Dermis blood vessel endothelial cell (primary cell): Measurements from ENCODE around the gene RBM22. TPM values are rescaled to one million over a fixed set of nuclear protein-coding genes. Genes with fewer than 3 reads are reported as not detected.

ENCODE experiments used
- DNase-seq: peaks from one replicate; pipeline ENCODE4 v3.0.0; 2010
- total RNA-seq: library from RNA; depleted of rRNA; stranded (reverse); fragments of >200 nt; gene quantifications from 2 replicates; pipeline ENCODE4 v1.2.3, GENCODE V29; 2014

The RBM22 gene
- total RNA-seq, 1 donor from 2014 or later, result 31.3 TPM

DNA sequence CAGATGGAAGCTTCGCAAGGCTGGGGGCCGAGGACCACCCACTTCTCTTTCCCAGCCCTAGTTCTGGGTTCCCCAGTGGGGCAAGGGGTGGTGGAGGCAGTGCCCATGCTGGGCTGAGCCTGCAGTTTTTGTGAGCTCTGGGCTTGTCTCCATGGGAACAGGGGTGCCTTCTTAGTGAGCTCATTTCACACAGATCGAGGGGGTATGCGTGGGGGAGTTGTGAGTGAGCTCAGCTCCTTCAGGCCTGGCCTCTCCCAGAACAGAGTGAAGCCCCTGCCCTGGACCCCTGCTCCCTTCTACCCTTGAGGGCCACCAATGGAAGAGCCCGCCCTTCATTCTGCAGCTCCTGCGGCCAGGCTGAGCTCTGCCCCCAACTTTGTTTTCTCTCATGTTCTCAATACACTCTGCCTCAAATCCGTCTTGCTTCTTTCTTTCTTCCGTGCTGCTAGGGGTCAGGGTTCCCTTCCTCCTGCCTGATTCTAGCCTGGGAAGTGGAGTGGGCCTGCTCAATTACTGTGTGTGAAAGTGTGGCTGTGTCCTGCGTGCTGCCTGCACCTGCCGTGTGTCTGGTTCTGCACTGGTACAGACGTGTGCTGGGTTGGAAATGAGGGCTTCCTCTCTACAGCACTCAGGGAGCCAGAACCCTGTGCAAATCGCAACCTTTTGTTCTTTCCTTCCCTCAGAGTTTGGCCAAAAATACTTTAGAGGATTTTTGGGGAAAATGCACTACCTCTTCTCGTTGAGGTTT is 48.8 kb downstream of the RBM22 start:
- DNase-seq, result no peak

DNA sequence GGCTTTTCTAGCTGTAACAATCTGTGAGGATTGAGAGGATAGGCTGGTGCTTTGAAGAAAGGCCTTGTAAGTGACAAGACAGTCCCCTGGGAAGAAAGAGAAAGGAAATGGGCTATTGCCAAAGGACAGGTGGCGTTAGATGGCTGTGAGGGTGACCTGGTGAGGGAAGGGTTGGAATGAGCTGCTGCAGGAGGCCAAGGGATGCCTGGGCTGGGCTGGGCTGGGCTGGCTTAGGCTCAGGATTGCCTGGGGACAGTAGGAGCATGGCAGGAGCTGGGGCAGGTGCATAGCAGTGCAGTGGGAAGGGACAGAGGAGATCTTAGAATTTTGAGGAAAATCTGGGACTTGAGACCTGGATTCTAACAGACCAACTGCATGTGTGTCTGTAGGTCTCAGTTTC is 49.5 kb downstream of the RBM22 start:
- no peak for DNase-seq

DNA sequence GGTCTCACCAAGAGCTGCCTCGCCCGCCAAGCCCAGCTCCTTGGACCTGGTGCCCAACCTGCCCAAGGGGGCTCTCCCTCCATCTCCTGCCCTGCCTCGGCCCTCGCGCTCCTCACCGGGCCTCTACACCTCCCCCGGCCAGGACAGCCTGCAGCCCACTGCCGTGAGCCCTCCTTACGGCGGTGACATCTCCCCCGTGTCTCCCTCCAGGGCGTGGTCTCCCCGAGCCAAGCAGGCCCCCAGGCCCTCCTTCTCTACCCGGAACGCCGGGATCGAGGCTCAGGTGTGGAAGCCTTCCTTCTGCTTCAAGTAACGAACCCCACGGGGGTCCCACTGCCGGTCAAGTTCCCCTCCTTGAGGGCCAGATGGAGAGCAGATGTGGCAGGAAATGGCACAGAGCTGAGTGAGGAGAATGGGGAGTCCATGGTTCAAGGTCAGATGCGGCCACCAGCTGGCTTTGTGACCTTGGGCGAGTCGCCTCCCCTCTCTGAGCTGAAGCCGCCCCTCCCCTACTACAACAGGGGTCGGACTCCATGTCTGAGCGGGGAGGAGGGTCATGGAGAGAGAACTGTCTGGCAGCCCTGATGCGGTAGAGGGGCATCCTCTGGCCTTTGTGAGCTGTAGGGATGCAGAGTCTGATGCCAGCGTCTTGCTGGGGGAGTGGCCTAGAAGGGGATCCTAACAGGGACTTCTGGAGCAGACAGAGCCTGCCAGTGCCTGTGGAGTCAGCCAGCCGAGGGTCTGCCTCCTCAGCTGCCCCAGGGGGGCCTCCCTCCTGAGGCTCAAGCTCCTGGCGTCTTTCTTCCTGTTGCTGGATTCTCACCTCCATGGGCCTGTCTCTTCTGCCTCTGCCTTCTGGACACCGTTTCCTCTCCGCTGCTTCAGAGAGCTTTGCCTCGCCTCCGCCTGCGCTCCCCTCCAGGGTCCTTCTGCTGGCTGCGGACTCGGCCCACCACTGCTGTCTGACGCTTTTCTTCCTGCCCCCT is 50.5 kb downstream of the RBM22 start:
- DNase-seq, result no peak

DNA sequence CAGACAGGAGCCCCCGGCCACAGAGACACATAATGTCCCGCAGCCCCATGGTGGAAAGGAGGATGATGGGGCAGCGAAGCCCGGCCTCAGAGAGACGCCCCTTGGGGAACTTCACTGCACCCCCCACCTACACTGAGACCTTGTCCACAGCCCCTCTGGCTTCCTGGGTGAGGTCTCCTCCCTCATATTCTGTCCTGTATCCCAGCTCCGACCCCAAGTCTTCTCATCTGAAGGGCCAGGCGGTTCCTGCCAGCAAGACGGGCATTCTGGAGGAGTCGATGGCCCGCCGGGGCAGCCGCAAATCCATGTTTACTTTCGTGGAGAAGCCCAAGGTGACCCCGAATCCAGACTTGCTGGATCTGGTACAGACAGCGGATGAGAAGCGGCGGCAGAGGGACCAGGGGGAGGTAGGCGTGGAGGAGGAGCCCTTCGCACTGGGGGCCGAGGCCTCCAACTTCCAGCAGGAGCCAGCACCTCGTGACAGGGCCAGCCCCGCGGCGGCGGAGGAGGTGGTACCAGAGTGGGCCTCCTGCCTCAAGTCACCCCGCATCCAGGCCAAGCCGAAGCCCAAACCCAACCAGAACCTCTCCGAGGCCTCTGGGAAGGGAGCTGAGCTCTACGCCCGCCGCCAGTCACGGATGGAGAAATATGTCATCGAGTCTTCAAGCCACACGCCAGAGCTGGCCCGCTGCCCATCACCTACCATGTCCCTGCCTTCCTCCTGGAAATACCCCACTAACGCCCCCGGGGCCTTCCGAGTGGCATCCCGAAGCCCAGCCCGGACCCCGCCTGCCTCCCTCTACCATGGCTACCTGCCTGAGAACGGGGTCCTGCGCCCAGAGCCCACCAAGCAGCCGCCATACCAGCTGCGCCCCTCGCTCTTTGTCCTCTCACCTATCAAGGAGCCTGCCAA is 51.5 kb downstream of the RBM22 start:
- DNase-seq, result no peak

DNA sequence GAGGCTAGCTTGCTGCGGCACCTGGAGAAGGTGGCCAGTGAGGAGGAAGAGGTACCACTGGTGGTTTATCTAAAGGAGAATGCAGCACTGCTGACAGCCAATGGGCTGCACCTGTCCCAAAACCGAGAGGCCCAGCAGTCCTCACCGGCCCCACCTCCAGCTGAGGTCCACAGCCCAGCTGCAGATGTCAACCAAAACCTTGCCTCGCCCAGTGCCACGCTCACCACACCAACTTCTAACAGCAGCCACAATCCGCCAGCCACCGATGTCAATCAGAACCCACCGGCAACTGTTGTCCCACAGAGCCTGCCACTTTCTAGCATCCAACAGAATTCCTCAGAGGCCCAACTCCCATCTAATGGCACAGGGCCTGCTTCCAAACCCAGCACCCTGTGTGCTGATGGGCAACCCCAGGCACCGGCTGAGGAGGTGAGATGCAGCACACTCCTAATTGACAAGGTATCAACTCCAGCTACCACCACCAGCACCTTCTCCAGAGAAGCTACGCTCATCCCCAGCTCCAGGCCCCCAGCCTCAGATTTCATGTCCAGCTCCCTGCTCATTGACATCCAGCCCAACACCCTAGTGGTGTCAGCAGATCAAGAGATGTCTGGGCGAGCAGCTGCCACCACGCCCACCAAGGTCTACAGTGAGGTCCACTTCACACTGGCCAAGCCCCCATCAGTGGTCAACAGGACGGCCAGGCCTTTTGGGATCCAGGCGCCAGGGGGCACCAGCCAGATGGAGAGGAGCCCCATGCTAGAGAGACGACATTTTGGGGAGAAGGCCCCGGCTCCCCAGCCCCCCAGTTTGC is 52.4 kb downstream of the RBM22 start:
- DNase-seq, result no peak

DNA sequence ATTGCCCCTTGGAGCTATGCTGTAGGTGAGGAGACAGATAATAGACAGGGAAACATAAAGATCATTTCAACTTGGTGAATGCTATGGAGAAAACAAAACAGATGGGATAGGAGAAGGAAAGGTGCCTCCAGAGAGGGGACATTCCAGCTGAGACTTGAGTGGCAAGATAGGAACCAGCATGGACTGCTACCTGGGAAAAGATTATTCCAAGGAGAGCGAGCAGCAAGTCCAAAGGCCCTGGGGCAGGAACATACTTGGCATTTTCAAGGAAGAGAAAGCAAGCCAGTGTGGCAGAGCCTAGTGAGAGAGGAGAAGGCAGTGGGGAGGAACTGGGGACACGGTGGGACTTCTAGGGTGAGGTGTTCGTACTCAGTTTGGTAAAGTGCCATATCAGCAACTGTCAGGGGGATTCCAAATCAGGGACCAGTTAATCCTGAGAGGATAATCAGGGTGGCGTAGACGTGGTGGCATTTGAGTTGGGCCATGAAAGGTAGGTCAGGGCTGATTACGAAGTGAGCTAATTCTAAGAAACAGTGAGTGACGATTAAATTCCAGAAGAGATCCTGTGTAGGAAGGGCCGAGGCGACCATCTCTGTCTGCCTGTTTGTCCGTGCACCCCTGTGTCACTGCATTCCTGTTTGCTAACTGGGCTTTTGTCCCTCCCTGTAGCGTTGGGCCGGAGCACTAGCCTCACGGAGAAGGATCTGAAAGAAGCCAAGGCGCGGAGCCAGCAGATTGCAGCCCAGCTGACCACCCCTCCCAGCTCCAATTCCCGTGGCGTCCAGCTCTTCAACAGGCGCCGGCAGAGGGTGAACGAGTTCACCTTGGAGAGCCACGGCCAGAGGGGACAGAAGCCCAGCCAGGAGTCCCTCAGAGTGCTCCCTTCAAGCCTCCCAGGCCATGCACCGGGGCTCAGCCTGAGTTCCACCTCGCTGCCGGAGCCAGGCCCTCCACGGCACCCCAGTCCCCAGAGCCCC is 53.3 kb downstream of the RBM22 start:
- no peak for DNase-seq

DNA sequence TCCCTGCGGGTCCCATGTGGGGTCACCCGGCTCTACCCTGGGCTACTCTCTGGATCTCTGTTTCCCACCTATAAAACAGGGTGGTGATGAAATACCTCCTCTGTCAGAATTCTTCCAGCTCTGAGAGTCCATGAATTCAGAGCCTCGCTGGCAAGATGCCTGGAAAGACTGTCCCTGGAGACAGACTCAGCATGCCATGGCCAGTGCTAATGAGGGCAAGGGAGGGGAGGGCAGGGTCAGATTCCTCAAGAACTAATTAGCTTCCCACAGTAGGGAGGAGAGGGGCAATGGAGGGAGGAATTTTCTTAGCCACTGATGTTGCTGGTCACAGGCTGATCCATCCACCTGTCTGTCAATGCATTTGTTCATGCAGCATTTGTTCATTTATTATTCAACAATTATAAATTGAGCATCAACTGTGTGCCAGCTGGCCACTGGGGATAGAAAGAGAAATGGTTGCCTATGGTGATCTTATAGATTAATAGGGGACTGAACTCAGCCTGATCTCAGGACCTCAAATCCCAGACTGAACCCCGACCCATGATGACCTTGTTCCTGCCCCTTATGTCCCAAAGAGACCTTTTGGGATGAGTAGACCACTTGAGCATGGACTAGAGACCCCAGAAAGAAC is 55.7 kb downstream of the RBM22 start:
- DNase-seq, result peak; percentile 88

DNA sequence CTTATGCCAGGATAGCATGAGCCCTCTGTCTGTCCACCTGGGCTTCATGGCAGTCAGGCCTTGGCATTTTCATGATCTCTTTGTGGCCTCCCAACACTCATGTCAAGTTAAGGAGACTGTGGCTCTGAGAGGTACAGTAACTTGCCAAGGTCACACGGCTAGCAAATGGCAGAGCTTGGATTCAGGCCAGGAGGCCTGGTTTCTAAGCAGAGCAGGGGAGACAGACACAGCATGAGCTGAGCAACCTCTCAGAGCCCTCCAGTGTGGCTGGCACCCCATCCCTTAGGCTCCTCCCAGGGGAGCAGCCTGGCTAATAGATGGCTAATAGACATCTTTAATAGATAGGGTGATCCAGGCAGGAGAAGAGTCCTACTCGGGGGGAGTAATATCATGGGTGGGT is 56.3 kb downstream of the RBM22 start:
- peak; percentile 40 for DNase-seq

DNA sequence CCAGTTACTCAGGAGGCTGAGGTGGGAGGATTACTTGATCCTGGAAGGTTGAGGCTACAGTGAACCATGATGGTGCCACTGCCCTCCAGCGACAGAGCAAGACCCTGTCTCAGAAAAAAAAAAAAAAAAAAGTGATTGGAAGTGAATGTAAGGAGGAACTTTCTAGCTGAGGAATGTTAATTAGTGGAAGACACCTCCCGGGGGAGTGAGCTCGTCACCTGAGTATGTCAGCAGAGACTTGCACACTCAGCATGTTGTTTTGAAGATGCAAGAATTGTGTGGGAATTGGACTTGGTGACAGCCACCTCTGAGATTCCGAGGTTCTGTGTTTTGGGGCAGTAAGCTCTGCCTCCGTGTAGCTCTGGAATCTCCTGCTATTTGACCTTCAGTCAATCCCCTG is 56.8 kb downstream of the RBM22 start:
- no peak for DNase-seq

DNA sequence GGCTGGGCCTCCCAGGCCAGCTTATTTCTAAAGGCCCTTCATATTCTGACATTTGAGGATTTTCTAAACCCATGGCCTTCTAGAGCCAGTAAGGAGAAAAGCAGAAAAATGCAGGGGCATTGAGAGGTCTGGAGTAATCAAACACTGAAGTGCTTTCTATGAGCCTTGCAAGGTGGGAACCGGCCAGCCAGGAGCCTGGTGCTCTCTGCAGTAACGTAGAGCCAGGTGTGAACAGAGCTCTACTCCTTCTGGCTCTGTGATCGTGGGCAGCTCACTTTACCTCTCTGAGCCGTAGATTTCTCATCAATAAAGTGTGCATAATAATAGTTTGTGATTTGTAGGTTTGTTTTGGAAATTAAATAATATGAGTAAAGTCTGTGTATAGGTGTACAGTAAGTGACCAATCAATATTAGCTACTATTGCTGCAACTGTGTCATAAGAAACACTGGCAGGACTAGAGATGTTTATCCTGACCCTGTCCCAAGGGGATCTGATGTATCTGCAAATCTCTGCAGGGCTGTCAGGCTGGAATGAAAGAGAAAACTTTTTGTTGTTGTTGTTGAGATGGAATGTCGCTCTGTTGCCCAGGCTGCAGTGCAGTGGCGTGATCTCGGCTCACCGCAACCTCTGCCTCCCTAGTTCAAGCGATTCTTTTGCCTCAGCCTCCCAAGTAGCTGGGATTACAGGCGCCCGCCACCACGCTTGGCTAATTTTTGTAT is 57.7 kb downstream of the RBM22 start:
- DNase-seq, result no peak

DNA sequence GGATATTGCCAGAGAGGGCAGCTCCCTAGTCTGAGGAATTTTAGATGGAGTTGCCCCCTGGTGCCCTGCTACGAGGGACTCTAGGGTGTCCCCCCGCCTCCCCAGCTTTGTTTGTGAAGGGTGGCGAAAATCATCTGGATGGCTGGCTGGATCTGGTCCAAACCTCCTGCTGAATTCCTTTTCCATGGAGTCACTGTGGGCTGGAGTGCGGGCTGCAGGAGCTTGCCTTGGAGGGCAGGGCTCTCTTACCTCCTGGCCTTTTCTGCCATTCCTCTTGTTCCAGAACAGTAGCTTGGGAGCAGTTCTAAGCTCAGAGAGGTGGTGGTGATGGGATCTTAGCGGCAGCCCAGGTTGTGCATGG is 58.3 kb downstream of the RBM22 start:
- DNase-seq, result peak; percentile 91

DNA sequence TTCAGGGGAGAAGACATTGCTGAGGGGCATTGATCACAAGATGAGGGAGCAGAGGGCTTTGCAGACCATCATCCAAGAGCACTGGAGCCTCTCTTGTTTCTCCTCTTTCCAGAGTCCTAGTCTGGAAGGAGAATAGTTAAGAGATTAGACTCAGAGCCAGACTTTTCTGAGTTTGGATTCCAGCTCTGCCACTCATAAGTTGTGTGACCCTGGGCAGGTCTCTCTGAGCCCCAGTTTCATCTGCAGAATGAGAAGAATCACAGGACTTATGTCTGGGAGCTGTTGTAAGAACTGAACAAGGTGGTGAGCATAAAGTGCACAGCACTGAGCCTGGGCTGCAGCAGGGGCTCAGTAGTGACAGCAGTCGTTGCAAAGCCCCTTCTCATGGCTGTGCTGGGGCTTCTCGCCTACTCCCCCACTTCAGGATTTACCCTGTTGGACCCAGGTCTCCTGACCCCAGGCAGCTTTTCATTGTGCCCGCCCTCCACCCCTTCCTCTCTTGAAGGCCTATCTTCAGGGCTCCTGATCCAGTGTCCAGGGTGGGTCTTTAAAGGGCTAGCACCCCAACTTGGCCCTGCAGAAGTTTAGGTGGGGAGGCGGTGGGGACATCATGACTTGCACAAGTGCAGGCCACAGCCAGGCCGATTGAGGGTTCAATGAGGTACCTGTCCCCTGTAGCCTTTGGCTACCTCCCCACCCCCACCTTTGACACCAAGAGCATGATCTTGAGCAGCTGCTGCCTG is 58.9 kb downstream of the RBM22 start:
- DNase-seq, result peak; percentile 36

DNA sequence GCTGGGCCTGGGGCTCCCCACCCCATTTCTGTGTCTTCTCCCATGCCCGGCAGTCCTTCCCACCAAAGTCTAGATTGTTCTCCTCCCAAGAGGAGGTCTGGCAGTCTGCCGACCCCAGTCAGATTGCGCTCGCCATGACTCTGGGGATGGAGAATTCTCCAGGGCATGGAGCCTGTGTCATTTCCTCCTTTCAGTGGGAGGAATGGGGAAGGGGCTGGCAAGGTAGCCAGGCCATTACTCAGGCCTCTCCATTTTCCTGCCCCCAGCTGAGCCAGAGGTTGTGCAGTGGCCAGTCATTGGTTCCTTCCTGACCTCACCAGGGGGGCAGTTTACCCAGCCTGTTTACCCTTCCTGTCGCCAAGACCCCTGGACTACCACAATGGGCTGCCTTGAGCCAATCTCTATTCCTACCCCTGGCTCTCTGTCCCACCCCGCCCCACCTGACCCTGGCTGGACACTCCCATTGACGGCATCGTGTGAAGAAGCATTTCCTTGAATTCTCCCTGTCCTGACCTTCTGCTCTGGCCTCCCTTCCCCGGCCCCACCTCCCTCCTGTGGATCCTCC is 59.8 kb downstream of the RBM22 start:
- DNase-seq, result peak; percentile 97

Other genes starting within 250 kb of the RBM22 start
- 68.1 and 99.5 TPM in 2 replicates for gene NDST1, start 192.9 kb downstream of the RBM22 start, total RNA-seq
- gene SYNPO, start 60.4 kb downstream of the RBM22 start, total RNA-seq, result 14.6 and 19.1 TPM in 2 replicates
- gene MYOZ3, start 39.8 kb downstream of the RBM22 start, total RNA-seq, result 0.17 and 0.37 TPM in 2 replicates
- gene DCTN4, start 58.0 kb upstream of the RBM22 start, total RNA-seq, result 33.7 and 48.0 TPM in 2 replicates
- 3.5 and 4.1 TPM in 2 replicates for gene SMIM3, start 77.7 kb upstream of the RBM22 start, total RNA-seq
- gene IRGM, start 145.5 kb upstream of the RBM22 start, total RNA-seq, result not detected in 2 replicates
- 6.5 and 6.8 TPM in 2 replicates for gene ZNF300, start 203.9 kb upstream of the RBM22 start, total RNA-seq